NCI-H2029 treated with DMSO at 0.1 percent for 48 hours (cell line): ENCODE data around the gene GLYATL3.

Source experiments
- DNase-seq: peaks from one replicate; lab custom pipeline; 2025; lab: John Stamatoyannopoulos, UW

GLYATL3 gene

GRCh38 chr6:49514571-49515484, 15.1 kb downstream of the GLYATL3 start:
- no peak for DNase-seq

GRCh38 chr6:49515485-49516146, 15.9 kb downstream of the GLYATL3 start:
- DNase-seq = no peak

- no peak for DNase-seq
These were observed 16.4 kb downstream of the GLYATL3 start for GRCh38 chr6:49516147-49516505.

GRCh38 chr6:49517919-49518318, 18.2 kb downstream of the GLYATL3 start:
- no peak for DNase-seq

GRCh38 chr6:49519660-49520059, 19.9 kb downstream of the GLYATL3 start:
- no peak for DNase-seq

GRCh38 chr6:49522710-49523593, 23.2 kb downstream of the GLYATL3 start:
- no peak for DNase-seq

- DNase-seq = no peak
These were observed 24.2 kb downstream of the GLYATL3 start for GRCh38 chr6:49523901-49524300.

GRCh38 chr6:49524541-49524940, 24.8 kb downstream of the GLYATL3 start:
- DNase-seq = no peak

- no peak for DNase-seq
These were observed 26.9 kb downstream of the GLYATL3 start for GRCh38 chr6:49526598-49526997.

GRCh38 chr6:49527320-49527719, 27.6 kb downstream of the GLYATL3 start:
- no peak for DNase-seq

- DNase-seq = no peak
These were observed 28.8 kb downstream of the GLYATL3 start for GRCh38 chr6:49528571-49528970.

GRCh38 chr6:49530141-49530776, 30.5 kb downstream of the GLYATL3 start:
- no peak for DNase-seq

- DNase-seq = peak; percentile 76
These were observed 32.2 kb downstream of the GLYATL3 start for GRCh38 chr6:49531774-49532569.

- no peak for DNase-seq
These were observed 36.1 kb downstream of the GLYATL3 start for GRCh38 chr6:49535795-49536194.

GRCh38 chr6:49539102-49539501, 39.4 kb downstream of the GLYATL3 start:
- DNase-seq = no peak

- no peak for DNase-seq
These were observed 40.9 kb downstream of the GLYATL3 start for GRCh38 chr6:49540614-49541013.

- DNase-seq = no peak
These were observed 41.5 kb downstream of the GLYATL3 start for GRCh38 chr6:49541210-49541724.

GRCh38 chr6:49541936-49542335, 42.2 kb downstream of the GLYATL3 start:
- peak; percentile 57 for DNase-seq

GRCh38 chr6:49543087-49543858, 43.5 kb downstream of the GLYATL3 start:
- peak; percentile 92 for DNase-seq

GRCh38 chr6:49546331-49546730, 46.6 kb downstream of the GLYATL3 start:
- DNase-seq = no peak
